K562 (cell line): ENCODE results near the gene COA3. TPM values are rescaled to one million over a fixed set of nuclear protein-coding genes. Genes with fewer than 3 reads are reported as not detected.

Experiments used
- ATAC-seq: fragments of 200-7000 bp; cut with Tn5 transposase; 3 replicates; pipeline ENCODE4 v1.9.1; 2020; ENCODE audit warnings: moderate library complexity
- BruUV-seq: library from RNA; stranded (reverse); fragments of 400-500 nt; replicated peaks from 2 replicates; lab custom pipeline; 2021; lab: Mats Ljungman, UMichigan
- CTCF ChIA-PET: fragments of 300-600 bp; formaldehyde crosslinking; extraction: SDS; loops from one replicate; lab custom pipeline; 2021; ENCODE audit warnings: low intra/inter-chr PET ratio; lab: Yijun Ruan, JAX
- POLR2A ChIA-PET: fragments of 300-600, 350-650 bp; sonication (Branson Sonifier 250); formaldehyde crosslinking; extraction: SDS; loops from one replicate; lab custom pipeline; 2021; ENCODE audit warnings: antibody characterized with exemption, inconsistent platforms; lab: Yijun Ruan, JAX
- DNase-seq, 4 experiments: peaks; one replicate each; pipeline versions ENCODE4 v3.0.0 to v3.0.0-alpha.2; 2011 to 2018; ENCODE audit warnings: low spot score in 3 of 4, mixed read lengths in 3 of 4; ENCODE audit errors: extremely low read depth in 1 of 4
- FAIRE-seq: peaks from 2 replicates; lab custom pipeline; 2011; peaks lifted over from hg19 to GRCh38; lab: Jason Lieb, UNC
- H2AFZ ChIP-seq: 2 replicates; pipeline ENCODE4 v1.6.0; 2011; ENCODE audit warnings: low read depth, low read length, control low read depth, inconsistent platforms
- H3K27ac ChIP-seq: fragments of 200-600 bp; 3 replicates; pipeline ENCODE4 v1.8.0; 2011; ENCODE audit warnings: low read depth, mild to moderate bottlenecking, control low read depth, inconsistent platforms, low read length, moderate library complexity, mixed read lengths; ENCODE audit errors: extremely low read depth
- H3K27me3 ChIP-seq, 2 experiments: fragments of 300-600 bp in 1 of 2; 2 replicates in 1 of 2; 3 replicates in 1 of 2; pipeline versions ENCODE4 v1.6.0 to v1.8.0; 2011; ENCODE audit warnings: inconsistent platforms in 2 of 2, low read length in 2 of 2, mild to moderate bottlenecking in 1 of 2, mixed read lengths in 1 of 2, moderate library complexity in 1 of 2; ENCODE audit not compliant: control insufficient read depth in 2 of 2, insufficient read depth in 2 of 2
- H3K36me3 ChIP-seq: fragments of 300-600 bp; 3 replicates; pipeline ENCODE4 v1.8.0; 2011; ENCODE audit warnings: mild to moderate bottlenecking, low read length, inconsistent platforms; ENCODE audit not compliant: control insufficient read depth, insufficient read depth
- H3K4me1 ChIP-seq, 2 experiments: fragments of 200-600 bp in 1 of 2; replicated peaks in 1 of 2; 2 replicates in 1 of 2; 3 replicates in 1 of 2; pipeline versions ENCODE4 v1.5.1 to v1.8.0; 2011; ENCODE audit warnings: inconsistent platforms in 2 of 2, low read length in 2 of 2, mild to moderate bottlenecking in 1 of 2, mixed read lengths in 1 of 2, moderate library complexity in 1 of 2; ENCODE audit not compliant: control insufficient read depth in 2 of 2, insufficient read depth in 2 of 2
- H3K4me2 ChIP-seq: 2 replicates; pipeline ENCODE4 v1.6.1; 2011; ENCODE audit warnings: low read length, control low read depth, inconsistent platforms, mixed read lengths; ENCODE audit not compliant: insufficient read depth
- H3K4me3 ChIP-seq: fragments of 200-600 bp; sonication (generic), shearing (Covaris generic); 2 replicates; pipeline ENCODE4 v1.5.1; 2016; ENCODE audit warnings: control low read depth, inconsistent platforms
- H3K79me2 ChIP-seq: fragments of 200-600 bp; 3 replicates; pipeline ENCODE4 v1.8.0; 2011; ENCODE audit warnings: low read length, inconsistent platforms; ENCODE audit not compliant: control insufficient read depth, insufficient read depth
- H3K9ac ChIP-seq, 2 experiments: 2 replicates each; pipeline versions ENCODE4 v1.6.0 to v1.6.1; 2011; ENCODE audit warnings: low read depth in 2 of 2, low read length in 2 of 2, control low read depth in 1 of 2, inconsistent platforms in 1 of 2, mild to moderate bottlenecking in 1 of 2, mixed read lengths in 1 of 2; ENCODE audit not compliant: insufficient read depth in 1 of 2
- H3K9me1 ChIP-seq: one replicate; pipeline ENCODE4 v1.6.0; 2011; ENCODE audit warnings: inconsistent platforms, mild to moderate bottlenecking, low read length, moderate library complexity; ENCODE audit not compliant: control insufficient read depth, insufficient read depth
- H3K9me3 ChIP-seq: replicated peaks from 2 replicates; pipeline ENCODE4 v1.5.1; 2011; ENCODE audit warnings: low read depth, low read length, inconsistent platforms; ENCODE audit not compliant: control insufficient read depth, insufficient read depth
- H4K20me1 ChIP-seq: replicated peaks from 2 replicates; pipeline ENCODE4 v1.6.1; 2011; ENCODE audit warnings: low read length, inconsistent platforms, mixed read lengths; ENCODE audit not compliant: control insufficient read depth, insufficient read depth
- ETV1 ChIP-seq: fragments of 450-650 bp; conservative IDR thresholded peaks from 2 replicates; pipeline ENCODE4 v1.6.1; 2016; ENCODE audit warnings: missing genetic modification characterization, control low read depth, low read depth, missing compliant biosample characterization
- WGBS: fragments of 100-300 bp; shearing (Covaris generic); methylation state at CpG from one replicate; pipeline ENCODE4 v1.1.6; 2016; ENCODE audit warnings: low coverage, mixed read lengths; ENCODE audit not compliant: insufficient coverage; ENCODE audit errors: missing lambda C conversion rate; 5-methylcytosine and 5-hydroxymethylcytosine counted together
- in situ Hi-C: fragments of 300-500 bp; cut with MboI; formaldehyde crosslinking; loops from 4 replicates; pipeline ENCODE4 v1.15.0; 2018; ENCODE audit warnings: inconsistent platforms, mixed read lengths
- intact Hi-C: fragments of 100-400 bp; cut with micrococcal nuclease; formaldehyde crosslinking; loops from 2 replicates; pipeline ENCODE4 v1.14.2; 2022
- polyA plus RNA-seq, 8 experiments: library from polyadenylated mRNA; depleted of rRNA in 4 of 8; stranded (reverse) in 5 of 8; unstranded in 3 of 8; fragments of >200 nt; fragmentation: Nextera tagmentation in 2 of 8; fragmentation: Illumina TruSeq in 1 of 8; extraction: Ambion mirVana in 2 of 8; extraction: Trizol in 1 of 8; gene quantifications; 2 replicates each; pipeline versions ENCODE4 v1.2.1 to v1.2.3, GENCODE V29; 2011 to 2014; ENCODE audit warnings: inconsistent platforms in 1 of 8, missing spikeins in 1 of 8
- total RNA-seq, 7 experiments: library from RNA; depleted of rRNA in 6 of 7; stranded (reverse); fragments of >200 nt in 6 of 7; fragmentation: Illumina TruSeq in 2 of 7; extraction: Trizol in 2 of 7; gene quantifications; 2 replicates each; pipeline versions ENCODE4 v1.2.1 to v1.2.3, GENCODE V29; 2011 to 2021; ENCODE audit warnings: low replicate concordance in 1 of 7
- TF ChIP-seq, protein P1 (sequence below): IDR thresholded peaks from 2 replicates; pipeline ENCODE4 v1.6.1; 2016; ENCODE audit warnings: missing genetic modification characterization, missing compliant biosample characterization

COA3 gene
- total and polyA plus RNA-seq, 9 of the 15 experiments (the other 6 are each of a cell fraction or from before 2014, with no cell fraction given) = 49.6 to 153 (median 61.4) TPM

GRCh38 chr17:42774066-42774745, 24.3 kb downstream of the COA3 start:
- peaks cover 34 to 47% of the 10 kb centered on the region in 2 experiments for H3K4me1 ChIP-seq
- H3K9me3 ChIP-seq = no peaks in the 10 kb centered on the region
- ChIA-PET POLR2A (interaction anchor here (0.6 to 1.5 kb wide), 7 partner anchors 9 to 196 kb away, joined by 3 to 12 read pairs (median 3); partner anchors contain the start of genes AARSD1, RAMP2, RETREG3 and TUBG1), CTCF (interaction anchor here (0.6 to 0.7 kb wide), 2 partner anchors 156 to 187 kb away, joined by 3 read pairs; no protein-coding TSS in a partner anchor)
- FAIRE-seq (no peak), ATAC-seq (no peak), DNase-seq (no peak)
- H3K4me2 ChIP-seq = peak overlapping the region; percentile 97
- H3K27me3 ChIP-seq = no peaks in the 10 kb centered on the region
- H3K27ac ChIP-seq = peak overlapping the region; percentile 85
- no peaks in the 10 kb centered on the region for H4K20me1 ChIP-seq
- H3K4me3 ChIP-seq = peak overlapping the region; percentile 84
- WGBS = 28% methylated on average over 3 of the region's 3 CpGs
- no TSS peak for BruUV-seq
- no peaks in the 10 kb centered on the region for H3K9me1 ChIP-seq
- intact Hi-C loops = loop anchor here (2.0 kb wide), 1 partner anchor 51 kb away; the partner anchor contains the start of gene BECN1
- TF ChIP-seq, protein P1, sequence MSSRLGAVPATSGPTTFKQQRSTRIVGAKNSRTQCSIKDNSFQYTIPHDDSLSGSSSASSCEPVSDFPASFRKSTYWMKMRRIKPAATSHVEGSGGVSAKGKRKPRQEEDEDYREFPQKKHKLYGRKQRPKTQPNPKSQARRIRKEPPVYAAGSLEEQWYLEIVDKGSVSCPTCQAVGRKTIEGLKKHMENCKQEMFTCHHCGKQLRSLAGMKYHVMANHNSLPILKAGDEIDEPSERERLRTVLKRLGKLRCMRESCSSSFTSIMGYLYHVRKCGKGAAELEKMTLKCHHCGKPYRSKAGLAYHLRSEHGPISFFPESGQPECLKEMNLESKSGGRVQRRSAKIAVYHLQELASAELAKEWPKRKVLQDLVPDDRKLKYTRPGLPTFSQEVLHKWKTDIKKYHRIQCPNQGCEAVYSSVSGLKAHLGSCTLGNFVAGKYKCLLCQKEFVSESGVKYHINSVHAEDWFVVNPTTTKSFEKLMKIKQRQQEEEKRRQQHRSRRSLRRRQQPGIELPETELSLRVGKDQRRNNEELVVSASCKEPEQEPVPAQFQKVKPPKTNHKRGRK (tag) = 0 out of 2 replicates have a peak, but pooled peaks have one; percentile 15
- TF ChIP-seq ETV1 (tag) = no peak
- TF ChIP-seq, all 486 proteins: peak for 1
- in situ Hi-C loops = no loop called here
- Histone ChIP-seq H3K36me3 (peaks cover 43% of the 10 kb centered on the region), H2AFZ (no peak overlapping the region), H3K9ac (peak overlapping the region; percentile 88 to 95), H3K79me2 (peaks cover 23% of the 10 kb centered on the region)
